CD4-positive, alpha-beta T cell treated with Interleukin-17A for 4 hours (primary cell): ENCODE measurements around the gene ZC3H6.

Experiments used
- DNase-seq: peaks from one replicate; pipeline ENCODE4 v3.0.0-alpha.2; 2020; ENCODE audit warnings: mixed read lengths

Gene ZC3H6, protein sequence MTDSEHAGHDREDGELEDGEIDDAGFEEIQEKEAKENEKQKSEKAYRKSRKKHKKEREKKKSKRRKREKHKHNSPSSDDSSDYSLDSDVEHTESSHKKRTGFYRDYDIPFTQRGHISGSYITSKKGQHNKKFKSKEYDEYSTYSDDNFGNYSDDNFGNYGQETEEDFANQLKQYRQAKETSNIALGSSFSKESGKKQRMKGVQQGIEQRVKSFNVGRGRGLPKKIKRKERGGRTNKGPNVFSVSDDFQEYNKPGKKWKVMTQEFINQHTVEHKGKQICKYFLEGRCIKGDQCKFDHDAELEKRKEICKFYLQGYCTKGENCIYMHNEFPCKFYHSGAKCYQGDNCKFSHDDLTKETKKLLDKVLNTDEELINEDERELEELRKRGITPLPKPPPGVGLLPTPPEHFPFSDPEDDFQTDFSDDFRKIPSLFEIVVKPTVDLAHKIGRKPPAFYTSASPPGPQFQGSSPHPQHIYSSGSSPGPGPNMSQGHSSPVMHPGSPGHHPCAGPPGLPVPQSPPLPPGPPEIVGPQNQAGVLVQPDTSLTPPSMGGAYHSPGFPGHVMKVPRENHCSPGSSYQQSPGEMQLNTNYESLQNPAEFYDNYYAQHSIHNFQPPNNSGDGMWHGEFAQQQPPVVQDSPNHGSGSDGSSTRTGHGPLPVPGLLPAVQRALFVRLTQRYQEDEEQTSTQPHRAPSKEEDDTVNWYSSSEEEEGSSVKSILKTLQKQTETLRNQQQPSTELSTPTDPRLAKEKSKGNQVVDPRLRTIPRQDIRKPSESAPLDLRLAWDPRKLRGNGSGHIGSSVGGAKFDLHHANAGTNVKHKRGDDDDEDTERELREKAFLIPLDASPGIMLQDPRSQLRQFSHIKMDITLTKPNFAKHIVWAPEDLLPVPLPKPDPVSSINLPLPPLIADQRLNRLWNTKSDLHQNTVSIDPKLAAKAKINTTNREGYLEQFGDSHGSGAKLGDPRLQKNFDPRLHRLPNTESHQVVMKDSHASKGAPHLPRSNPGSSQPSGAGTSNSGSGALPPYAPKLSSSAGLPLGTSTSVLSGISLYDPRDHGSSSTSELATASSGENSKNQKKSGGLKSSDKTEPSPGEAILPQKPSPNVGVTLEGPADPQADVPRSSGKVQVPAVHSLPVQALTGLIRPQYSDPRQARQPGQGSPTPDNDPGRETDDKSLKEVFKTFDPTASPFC

DNA sequence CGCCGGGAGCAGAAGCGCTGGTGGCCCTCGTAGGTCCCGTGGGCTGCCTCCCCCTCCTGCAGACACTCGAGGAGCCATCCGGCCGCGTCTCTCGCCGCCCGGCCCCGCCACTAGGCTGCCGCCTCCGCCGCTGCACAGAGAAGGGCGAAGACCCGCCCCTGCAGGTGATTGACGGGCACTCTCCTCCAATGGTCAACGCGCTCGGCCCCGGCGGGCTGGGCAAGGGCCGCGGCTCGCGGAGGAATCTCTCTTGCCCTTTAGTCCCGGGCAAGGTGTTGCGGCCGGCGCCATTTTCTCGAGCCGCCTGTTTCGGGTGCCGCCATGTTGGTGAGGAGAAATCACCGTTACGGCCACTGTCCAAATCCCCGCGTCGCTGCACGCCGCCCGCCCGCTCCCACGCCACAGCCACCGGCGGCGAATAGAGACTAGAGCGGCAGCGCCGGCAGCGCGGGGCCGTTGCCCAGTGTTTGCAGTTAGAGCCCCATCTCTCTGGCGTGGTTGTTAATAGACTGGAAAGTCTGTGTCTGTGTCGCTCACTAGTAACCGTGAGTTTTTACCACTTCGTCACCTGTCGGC lies at the start of gene ZC3H6:
Gene ZC3H6 (plus strand): TSS at position 287 of the 576 bp plus-strand sequence. CDS start 398 bp downstream, outside the sequence.
- DNase-seq: peak; percentile 99

DNA sequence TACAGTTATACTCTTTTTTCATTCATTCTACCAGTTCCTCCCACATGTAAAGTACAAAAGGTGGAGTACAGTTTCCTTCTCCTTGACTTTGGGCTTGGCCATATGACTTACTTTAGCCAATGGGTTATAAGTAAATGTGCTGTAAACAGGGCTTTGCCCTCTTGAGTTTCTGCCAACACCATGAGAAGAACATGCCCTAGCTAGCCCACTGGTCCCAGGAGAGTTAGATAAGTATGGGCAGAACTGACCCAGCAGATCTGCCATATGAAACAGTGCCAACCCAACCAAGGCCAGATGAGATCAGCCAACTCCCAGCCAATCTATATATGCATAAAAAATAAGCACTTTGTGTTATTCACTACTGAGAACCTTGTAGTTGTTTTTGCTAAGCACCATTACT lies 46.0 kb upstream of the ZC3H6 start:
- no peak for DNase-seq

DNA sequence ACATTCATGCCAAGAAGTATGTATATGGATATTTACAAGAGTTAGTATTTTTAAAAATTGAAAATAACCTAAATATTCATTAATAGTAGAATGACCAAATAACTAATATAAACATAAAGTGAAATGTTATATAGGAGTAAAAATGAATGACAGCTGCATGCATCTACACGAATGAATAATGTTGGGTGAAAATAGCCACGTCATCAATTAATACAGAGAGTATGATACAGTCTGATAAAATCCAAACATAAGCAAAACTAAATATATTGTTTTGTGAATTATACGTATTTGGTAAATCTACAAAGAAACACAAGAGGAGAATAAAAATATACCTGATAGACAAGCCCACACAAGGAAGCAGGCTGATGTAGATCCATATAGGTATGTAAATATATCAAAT lies 45.0 kb upstream of the ZC3H6 start:
- no peak for DNase-seq

DNA sequence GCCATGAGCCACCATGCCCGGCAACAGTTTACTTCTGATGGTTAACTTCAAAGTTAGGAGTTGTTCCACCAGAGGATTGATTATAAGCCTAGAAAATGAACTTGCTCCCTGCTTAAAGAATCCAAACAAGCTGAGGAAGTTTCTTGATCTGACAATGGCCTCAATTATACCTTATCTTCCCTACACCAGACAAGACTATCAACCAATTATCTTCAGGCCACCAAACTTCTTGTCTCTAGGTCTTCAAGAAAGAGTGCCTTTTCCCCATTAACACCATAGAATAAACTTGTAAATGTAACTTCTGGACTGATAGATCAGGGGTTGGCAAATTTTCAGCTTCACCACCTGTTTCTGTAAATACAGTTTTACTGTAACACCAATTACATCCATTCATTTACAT lies 35.5 kb upstream of the ZC3H6 start:
- DNase-seq: no peak

DNA sequence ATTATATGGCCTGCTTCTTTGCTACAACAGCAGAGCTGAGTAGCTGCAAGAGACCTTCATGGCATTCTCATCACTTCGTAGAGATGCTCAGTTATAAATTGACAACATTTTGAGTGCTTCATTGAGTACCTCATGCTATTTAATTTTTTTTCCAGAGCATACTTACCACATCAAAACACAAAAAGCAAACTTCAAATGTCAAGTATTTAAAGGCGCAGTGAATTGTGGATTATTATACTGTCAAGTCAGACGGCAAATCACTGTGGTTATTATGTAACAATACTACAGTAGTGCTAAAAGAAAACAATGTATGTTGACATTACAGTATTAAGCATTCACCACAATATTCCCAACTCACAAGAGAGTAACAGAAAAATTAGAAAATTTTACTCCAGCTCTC lies 33.0 kb upstream of the ZC3H6 start:
- DNase-seq: no peak

DNA sequence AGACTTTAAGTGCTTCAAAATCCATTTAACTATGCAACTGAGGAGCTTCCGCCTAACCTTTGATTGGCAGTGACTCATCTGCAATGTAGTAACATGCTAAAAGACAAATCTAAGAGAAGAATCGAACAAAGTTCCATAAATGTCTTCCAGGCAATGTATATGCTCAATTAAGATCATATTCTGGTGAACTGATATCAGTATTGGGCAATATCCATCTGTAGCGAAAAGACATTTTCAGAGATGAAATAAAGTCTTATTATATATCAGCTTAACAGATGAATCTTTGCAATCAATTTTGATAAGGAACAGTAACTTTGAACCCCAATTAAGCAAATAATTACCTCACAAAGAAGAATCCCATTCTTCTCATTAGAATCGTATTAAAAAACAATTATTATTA lies 32.2 kb upstream of the ZC3H6 start:
- no peak for DNase-seq

DNA sequence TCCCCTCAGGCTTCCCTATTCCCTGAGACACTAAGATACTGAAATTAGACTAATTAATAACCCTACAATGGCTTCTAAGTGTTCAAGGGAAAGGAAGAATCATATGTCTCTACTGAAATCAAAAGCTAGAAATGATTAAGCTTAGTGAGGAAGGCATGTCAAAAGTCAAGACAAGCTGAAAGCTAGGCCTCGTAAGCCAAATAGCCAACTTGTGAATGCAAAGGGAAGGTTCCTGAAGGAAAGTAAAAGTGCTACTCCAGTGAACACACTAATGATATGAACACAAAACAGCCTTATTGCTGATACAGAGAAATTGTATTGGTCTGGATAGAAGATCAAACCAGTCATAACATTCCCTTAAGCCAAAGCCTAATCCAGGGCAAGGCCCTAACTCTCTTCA lies 30.5 kb upstream of the ZC3H6 start:
- DNase-seq: no peak

DNA sequence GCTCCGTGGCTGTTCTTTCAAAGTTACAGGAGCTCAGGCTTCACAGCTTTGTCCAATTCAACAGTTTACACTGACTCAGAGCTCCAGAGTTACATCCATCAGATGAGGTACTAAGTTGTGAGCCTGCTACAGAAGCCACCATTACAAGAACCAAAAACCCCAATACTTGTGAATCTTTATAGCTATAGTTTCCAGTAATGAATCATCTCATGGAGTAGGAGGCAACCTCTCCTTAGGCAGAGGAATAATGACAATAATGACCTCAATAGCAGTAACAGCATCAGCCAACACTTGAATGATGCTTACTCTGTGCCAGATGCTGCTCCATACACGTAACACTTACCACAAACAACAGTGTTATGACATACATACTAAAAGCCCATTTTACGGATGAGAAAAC lies 24.1 kb upstream of the ZC3H6 start:
- DNase-seq: no peak

DNA sequence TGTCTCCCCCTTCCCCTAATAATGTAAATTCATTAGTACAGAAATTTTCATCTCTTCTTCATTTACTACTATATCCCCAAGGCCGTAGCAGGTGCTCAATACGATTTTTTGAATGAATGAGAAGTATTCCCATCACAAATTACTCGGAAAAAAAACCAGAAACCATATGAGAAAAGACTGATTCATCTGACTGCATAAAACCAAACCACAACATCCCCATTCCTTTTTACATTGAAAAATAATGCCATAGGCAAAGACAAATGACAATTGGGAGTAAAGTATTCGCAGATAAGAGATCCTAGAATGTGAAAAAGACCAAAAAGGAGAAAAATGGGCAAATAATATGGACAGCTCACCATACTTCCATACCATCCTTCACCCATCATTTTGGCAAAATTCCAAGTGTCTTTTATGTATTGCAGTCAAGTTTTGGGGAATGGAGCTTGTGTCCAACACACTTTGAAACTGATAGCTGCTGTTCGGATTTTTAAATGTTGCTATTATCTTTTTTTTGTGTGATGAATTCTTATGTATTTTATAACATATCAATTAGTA lies 22.1 kb upstream of the ZC3H6 start:
- DNase-seq: no peak

DNA sequence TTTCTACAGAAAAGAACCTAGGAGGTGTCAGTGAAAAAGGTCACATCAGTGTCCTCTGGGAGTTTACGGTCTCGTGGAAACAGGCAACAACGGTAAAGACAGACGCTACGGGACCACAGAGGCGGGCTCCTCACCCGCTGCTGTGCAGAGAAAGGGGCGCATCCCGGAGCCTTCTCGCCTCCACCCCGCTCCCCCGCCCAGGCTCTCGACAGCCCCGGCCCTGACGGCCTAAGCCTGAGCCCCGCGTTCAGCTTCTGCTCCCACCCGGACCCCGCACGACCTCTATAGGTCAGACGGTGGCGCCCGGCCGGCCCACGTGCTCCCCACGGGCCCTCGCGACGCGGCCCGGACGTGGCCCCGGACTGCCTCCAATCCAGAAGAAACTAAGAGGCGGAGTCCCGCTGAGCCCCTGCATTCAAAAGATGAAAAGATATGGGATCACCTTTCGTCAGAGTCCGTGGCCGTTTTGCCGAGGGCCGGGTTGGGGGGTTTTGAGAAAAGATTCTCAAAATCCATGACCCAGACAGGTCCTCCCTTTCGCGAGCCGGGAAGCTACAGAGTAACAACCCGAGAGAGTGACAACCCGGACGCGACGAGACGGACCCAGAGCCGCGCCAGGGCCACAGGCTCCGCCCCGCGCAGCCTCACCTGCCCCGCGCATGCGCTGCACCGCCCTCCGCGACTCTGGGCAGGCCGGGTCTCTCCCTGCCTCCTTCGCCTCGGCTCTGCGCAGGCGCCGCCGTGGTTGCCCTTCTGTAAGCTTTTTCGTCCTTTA lies 20.7 kb upstream of the ZC3H6 start, which contains the start of gene ZC3H8:
Gene ZC3H8 (minus strand): TSS at position 577 of the 775 bp plus-strand sequence. CDS start 61 bp downstream, at position 516.
- peak; percentile 97 for DNase-seq

DNA sequence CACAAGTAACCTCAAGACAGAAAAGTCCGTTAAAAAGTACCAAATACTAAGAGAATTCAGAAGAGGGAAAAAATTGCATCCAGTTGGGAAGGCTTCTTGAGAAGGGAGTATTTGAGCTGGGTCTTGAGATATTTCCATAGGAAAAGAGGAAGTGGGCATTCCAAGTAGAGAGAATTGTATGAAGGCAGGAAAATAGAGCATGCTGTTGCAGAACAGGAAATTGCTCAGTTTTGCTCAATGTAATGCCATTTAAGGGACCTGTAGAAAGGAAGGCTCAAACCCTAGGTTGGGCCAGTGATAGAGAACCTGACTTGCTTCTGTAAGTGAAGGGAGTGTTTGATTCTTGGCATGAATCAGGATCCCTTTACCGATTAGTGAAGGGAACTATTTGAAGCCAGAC lies 19.5 kb upstream of the ZC3H6 start:
- no peak for DNase-seq

DNA sequence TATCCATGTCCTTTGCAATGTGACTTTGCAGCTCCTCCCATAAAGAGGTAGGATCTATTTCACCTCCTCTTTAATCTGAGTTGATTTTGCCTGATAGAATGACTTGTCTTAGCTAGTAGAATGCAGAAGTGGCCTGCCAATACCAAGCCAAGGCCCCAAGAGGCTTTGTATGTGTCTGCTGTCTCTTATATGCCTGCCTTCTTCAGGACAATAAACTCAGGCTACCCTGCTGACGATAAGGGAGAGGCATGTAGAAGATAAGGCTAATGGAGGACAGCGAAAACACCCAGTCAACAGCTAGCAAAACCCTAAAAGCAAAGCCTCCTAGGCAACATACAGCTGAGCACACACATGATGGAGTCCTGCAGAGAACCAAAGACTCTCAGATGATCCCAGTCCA lies 18.7 kb upstream of the ZC3H6 start:
- no peak for DNase-seq

DNA sequence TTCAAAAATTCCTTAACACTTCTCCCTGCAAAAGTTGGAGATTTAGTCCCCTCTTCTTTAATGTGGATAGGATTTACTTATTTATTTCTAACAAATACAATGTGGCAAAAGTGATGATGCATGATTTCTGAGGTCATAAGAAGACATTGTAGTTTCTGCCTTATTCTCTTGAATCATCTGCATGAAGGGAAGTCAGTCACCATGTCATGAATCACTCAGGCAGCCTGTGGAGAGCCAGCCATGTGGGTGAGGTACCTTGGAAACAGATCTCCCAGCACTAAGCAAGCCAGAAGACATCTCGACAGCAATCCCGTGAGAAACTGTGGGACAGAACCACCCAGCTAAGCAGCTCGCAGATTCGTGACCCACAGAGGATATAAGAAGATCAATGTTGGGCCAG lies 17.8 kb upstream of the ZC3H6 start:
- DNase-seq: no peak

DNA sequence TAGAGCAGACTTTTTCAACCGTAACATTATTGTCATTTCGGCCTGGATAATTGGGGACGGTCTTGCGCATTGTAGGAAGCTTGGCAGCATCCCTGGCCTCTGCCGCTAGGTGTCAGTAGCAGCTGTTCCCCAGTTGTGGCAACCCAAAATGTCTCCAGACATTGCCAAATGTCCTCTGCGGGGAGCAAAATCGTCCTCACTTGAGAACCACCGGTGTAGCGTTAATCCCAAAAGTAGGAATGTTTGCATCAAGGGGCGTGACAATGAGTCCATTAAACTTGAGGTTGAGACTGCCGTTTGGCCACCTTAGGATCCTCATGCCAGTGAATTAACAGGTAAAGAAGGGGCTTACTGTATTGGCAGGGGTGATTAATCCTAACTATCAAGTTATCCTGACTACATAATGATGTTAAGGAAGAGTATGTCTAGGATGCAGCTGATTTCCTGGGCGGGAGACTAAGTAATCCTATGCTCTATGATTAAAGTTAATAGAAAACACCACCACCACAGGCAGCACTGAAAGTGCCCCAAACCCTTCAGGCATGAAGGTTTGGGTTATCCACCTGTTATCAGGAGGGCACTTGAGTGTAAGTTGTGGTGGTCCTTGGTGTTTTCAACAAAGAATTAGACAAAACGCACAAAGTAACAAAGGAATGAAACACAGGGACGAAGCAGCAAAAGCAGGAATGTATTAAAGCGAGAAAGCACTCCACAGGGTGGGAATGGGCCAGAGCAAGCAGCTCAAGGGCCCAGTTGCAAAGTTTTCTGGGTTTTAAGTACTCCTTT lies 15.7 kb upstream of the ZC3H6 start:
- peak; percentile 89 for DNase-seq

DNA sequence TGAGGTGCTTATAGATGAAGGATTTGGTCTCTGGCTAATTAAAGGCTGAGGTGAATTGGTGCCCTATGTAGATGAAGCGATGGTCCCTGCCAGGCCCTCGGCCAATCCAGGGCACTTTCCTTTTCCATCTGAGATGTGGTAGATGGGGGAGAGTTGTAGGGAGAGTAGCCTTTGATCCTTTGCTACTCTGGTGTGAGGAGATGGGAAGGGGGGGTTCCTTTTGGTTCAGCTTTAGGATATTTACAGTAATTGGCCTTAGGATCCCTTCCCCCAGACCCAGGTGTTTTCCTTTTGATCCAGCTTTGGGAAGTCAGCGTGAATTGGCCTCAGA lies 15.1 kb upstream of the ZC3H6 start:
- no peak for DNase-seq

DNA sequence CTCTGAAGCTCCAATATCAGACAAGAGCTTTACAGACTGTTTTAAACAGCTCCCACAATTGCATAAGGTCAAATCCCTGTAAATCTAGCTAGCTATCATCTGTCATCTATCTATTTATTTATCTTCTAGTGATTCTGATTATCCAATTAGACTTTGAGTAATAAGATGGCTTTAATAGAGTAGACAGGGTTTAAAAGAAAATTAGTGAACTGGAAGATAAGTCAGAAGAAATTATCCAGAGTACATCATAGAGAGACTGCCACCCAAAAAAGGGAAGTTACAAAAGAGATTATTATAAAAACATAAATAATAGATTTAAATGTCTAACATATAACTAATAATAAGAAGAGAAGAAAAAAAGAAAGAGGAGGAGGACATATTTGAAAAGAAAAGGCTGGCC lies 12.5 kb upstream of the ZC3H6 start:
- no peak for DNase-seq

DNA sequence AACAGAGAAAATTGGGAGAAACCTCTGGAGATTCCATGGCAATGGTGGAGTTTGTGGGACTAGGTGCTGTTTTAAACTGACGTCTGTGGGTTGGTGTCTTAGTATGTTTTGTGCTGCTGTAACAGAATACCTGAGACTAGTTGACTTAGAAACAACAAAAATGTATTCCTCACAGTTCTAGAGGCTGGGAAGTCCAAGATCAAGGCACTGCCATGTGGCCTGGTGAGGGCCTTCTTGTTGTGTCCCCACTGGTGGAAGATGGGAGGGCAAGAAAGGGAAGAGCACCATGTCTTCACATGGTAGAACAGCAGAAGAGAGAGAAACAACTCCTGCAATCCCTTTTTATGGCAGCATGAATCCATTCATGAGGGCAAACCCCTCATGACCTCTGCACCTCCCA lies 6.8 kb upstream of the ZC3H6 start:
- no peak for DNase-seq

DNA sequence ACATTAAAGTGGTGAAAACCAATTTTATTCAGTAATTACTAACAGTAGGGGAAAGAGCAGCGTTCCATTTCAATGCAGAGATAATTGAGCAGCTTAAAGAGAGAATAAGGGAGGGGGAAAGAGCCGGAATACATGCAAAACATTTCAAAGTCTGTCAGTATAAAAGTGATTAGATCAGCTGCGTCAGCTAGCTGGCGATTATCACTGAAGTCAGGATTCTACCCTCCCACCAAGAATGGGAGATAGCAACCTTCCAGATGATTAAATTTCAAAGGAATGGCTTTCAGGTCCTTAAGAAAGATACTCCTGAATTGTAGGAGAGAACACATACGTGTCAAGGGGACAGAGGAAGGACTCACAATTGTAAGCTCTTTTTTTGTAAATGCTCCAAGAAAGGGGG lies 2.7 kb upstream of the ZC3H6 start:
- DNase-seq: no peak

DNA sequence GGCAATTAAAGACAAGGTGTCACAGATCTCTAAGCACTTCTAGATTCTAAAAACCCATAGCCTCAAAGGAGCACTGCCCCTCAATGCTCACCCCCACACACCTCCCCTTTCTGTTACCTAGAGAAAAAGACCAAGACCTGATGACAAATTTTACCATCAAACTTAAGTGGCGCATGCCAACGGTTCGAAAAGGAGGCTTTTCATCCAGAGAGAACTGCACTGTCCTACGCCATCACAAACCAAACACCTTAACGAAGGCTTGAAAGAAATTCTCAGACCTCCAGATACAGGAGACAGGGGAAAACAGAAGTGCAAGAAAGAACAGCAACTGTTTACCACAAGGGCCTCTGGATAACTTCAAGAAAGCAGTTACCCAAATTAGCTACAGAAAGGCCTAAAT lies 2.0 kb upstream of the ZC3H6 start:
- DNase-seq: no peak

DNA sequence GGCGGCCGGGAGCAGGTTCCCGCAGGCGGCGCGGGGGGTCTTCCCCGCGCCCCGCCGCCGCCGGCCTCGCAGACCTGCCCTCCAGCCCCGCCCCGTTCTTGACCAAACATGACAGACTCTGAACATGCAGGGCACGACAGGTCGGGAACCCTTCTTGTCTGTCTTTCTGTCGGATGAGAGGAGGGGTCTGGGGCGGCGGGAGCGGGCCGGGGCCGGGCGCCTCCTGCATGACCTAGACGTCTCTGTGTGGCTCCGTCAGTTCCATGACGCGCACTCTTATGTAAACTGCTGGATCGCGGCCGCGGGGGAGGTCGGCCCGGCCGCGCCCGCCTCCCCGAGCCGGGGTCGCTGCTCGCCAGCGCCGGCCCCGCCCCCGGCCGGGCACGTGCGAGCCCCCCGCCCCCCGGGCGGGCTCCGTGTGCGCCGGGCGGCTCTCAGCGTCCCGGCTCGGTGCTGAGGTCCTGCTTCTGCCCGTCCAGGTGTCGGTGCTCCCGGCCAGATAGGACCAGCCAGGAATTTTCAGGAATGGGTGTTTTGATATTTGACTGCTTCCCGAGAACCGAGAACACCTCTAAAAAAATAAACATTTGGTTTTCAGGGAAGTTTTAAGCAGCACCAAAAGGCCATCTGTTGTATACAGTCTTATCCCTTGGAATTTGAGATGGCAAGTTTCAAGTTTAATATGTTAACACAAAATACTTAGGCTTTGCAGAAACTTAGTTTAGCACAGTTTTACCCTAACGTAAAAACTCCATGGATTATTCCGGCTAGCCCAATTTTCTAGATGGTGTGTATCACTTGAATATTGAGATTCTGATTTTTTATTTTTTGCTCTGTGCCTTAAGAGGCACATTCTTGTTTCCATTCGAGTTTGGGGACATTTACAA lies 733 bp downstream of the ZC3H6 start:
- peak; percentile 80 for DNase-seq
